Duodenal mucosa (tissue), 2 donors: Measurements from ENCODE around the gene TIMP4.

Source experiments
- H3K27ac ChIP-seq: one replicate; pipeline ENCODE4 v1.7.0; 2013; ENCODE audit warnings: low read depth, low read length
- H3K27me3 ChIP-seq, 2 donors: one replicate each; pipeline ENCODE4 v1.7.0; 2013; ENCODE audit warnings: low read length in 2 of 2, control low read depth in 1 of 2; ENCODE audit not compliant: insufficient read depth in 2 of 2, control insufficient read depth in 1 of 2
- H3K36me3 ChIP-seq, 2 donors: one replicate each; pipeline ENCODE4 v1.7.0; 2013; ENCODE audit warnings: low read length in 2 of 2, control low read depth in 1 of 2; ENCODE audit not compliant: insufficient read depth in 2 of 2, control insufficient read depth in 1 of 2
- H3K4me1 ChIP-seq, 2 donors: one replicate each; pipeline ENCODE4 v1.7.0; 2013; ENCODE audit warnings: low read length in 2 of 2, control low read depth in 1 of 2; ENCODE audit not compliant: insufficient read depth in 2 of 2, control insufficient read depth in 1 of 2
- H3K4me3 ChIP-seq, 2 donors: one replicate each; pipeline ENCODE4 v1.7.0; 2013; ENCODE audit warnings: low read length in 2 of 2, low read depth in 1 of 2
- H3K9ac ChIP-seq, 2 donors: one replicate each; pipeline ENCODE4 v1.7.0; 2013; ENCODE audit warnings: low read length in 2 of 2, low read depth in 1 of 2
- H3K9me3 ChIP-seq, 2 donors: one replicate each; pipeline ENCODE4 v1.7.0; 2013; ENCODE audit warnings: low read length in 2 of 2, control low read depth in 1 of 2; ENCODE audit not compliant: control insufficient read depth in 1 of 2

The TIMP4 gene

DNA sequence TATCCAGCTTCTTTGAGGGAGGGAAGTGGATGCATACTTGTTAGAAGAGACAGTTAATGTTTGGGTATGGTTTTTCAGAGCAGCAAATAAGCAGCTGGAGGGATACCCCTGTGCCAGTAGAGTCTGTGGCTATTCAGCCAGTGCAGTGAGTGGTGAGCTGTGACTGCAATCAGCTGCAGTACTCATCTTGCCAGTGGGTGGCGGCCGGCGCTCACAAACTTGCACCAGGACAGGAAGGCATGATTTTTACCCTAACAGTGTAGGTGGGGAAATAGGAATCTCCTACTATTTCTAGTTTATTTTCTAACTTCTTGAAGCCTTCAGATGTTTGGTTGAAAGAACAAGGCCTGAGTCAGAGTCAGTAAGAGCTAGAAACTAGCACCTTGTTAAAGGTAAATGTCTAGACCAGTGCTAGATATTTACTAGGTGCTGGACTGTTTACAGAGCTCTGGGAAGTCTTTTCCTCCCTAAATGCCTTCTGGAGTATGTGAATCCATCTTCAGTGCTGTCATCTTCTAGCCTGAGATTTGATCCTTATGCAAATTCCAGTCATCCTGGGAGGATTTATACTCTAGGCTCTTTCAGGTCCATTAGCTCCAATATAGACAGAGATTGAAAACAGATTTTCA is 23.6 kb downstream of the TIMP4 start:
- no peaks in the 10 kb centered on the region for H3K9me3 ChIP-seq
- peaks cover 4 to 18% of the 10 kb centered on the region in 2 donors for H3K4me1 ChIP-seq
- H3K4me3 ChIP-seq: no peak overlapping the region
- H3K9ac ChIP-seq: no peak overlapping the region
- no peaks in the 10 kb centered on the region for H3K36me3 ChIP-seq
- no peaks in the 10 kb centered on the region for H3K27me3 ChIP-seq
- no peak overlapping the region for H3K27ac ChIP-seq

GRCh38 chr3:12132881-12133280 is 25.8 kb downstream of the TIMP4 start:
- H3K27me3 ChIP-seq: no peaks in the 10 kb centered on the region
- H3K9me3 ChIP-seq: no peaks in the 10 kb centered on the region
- no peak overlapping the region for H3K27ac ChIP-seq
- peaks cover 0 to 6% of the 10 kb centered on the region in 2 donors for H3K4me1 ChIP-seq
- no peaks in the 10 kb centered on the region for H3K36me3 ChIP-seq
- H3K4me3 ChIP-seq: no peak overlapping the region
- no peak overlapping the region for H3K9ac ChIP-seq

DNA sequence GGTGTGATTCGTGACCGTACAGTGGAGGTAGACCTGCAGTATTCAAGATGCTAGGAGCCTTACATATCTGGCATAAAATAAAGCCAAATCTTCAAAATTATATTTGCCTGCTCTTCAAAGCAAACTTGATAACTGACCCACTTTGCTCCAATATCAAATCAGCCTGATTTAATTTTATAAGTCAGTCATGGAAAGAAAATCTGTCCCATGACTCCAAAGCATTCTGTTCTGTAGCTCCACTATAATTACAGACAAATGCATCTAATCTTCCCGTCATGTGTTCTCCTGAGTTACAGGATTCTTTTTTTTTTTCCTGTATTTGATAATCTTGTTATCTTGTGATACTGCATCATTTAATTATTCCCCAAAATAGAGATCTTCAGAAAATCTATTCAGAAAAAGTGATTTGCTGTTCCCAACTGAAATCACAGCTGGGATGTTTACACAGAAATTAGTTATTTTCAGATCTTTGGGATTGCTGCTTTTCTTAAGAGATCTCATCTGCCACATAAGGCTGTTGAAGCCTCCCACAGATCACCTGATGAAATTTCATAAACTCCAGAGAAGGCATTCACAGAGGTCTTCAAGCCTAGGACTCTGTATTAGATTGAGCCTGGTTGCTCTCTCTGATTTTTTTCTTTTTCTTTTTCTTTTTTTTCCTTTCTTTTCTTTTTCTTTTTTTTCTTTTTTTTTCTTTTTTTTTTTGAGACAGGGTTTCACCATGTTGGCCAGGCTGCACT is 27.2 kb downstream of the TIMP4 start:
- H3K9ac ChIP-seq: no peak overlapping the region
- no peaks in the 10 kb centered on the region for H3K36me3 ChIP-seq
- H3K27ac ChIP-seq: no peak overlapping the region
- peaks cover 0 to 4% of the 10 kb centered on the region in 2 donors for H3K4me1 ChIP-seq
- no peak overlapping the region for H3K4me3 ChIP-seq
- H3K9me3 ChIP-seq: no peaks in the 10 kb centered on the region
- no peaks in the 10 kb centered on the region for H3K27me3 ChIP-seq

DNA sequence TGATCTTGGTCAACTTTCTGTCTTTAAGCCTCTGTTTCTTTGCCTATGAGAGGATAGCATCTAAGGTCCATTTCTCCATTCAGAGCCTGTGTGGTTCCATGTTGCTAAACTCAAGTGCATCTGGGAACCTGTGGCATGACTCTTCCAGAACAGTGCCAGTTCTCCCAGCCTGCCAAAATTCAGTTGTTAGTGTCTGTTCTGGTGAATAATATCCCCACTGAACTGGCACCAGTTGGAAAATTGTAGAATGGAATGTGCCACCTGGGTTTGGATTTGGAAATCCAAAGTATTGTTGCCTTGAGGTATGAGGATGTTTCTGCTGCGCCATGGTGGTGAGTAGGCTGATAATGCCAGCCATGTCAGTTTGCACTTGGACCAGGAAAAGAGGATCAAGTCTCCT is 31.3 kb downstream of the TIMP4 start:
- Histone ChIP-seq H3K9ac (no peak overlapping the region), H3K4me1 (no peaks in the 10 kb centered on the region), H3K36me3 (no peaks in the 10 kb centered on the region), H3K27ac (no peak overlapping the region), H3K9me3 (no peaks in the 10 kb centered on the region), H3K27me3 (no peaks in the 10 kb centered on the region), H3K4me3 (no peak overlapping the region)

DNA sequence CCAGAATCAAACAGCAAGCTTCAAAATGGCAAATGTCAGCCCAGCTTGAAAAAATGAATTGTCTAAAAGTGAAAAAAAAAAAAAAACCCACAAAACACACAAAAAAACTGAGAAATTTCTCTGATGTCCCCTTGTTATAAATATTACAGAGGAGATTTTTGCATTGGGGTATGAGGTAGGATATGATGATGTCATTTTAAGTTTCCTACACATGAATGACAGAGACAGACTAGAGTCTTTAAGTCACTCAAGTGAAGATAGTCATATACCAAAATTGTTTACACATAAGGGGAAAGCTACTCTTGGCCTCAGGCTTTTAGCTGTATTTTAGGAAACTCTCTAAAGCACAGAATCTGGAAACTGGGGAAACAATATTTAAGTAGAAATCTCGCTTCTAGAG is 32.9 kb downstream of the TIMP4 start:
- Histone ChIP-seq H3K4me3 (no peak overlapping the region), H3K27me3 (no peaks in the 10 kb centered on the region), H3K9ac (no peak overlapping the region), H3K36me3 (no peaks in the 10 kb centered on the region), H3K9me3 (no peaks in the 10 kb centered on the region), H3K27ac (no peak overlapping the region), H3K4me1 (no peaks in the 10 kb centered on the region)

- no peaks in the 10 kb centered on the region for H3K27me3 ChIP-seq
- no peaks in the 10 kb centered on the region for H3K36me3 ChIP-seq
- H3K9me3 ChIP-seq: no peaks in the 10 kb centered on the region
- no peaks in the 10 kb centered on the region for H3K4me1 ChIP-seq
- no peak overlapping the region for H3K9ac ChIP-seq
- no peak overlapping the region for H3K4me3 ChIP-seq
- H3K27ac ChIP-seq: no peak overlapping the region
These were observed 37.2 kb downstream of the TIMP4 start for GRCh38 chr3:12121466-12121865.

DNA sequence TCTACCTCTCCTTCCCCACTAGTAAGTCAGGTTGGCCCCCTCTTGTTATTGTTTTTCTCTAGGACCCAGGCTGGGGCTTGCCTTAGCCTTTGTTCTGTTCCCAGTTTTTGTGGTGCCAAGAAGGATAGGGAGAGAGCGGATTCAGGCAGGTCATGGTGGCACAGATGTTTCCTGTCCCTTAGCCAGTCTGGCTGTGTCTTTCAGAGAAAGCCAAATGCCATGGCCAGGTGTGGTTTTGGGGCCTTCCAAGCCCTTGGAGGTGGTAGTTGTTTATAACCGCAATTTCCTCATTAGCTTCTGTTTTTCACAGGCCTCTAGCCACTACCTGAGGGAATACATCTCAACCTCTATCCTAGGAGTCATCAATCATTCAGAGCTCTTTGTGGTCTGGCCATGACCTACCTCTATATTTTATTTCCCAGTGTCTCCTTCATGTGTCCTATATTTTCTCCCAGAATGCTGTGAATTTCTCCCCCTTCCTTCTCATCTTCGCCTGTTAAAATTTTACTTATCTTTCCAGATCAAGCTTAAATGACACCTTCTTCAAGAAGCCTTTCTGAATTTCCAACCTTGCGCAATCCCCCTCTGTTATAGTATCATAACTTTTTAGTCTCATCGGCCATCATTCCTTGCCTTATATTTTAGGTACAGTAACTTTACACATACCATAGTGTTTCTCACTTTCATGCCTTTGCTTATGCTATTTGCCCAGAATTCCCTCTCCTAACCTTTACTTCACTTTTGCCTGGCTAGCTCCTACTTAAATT is 38.2 kb downstream of the TIMP4 start:
- H3K27me3 ChIP-seq: peaks cover 0 to 1% of the 10 kb centered on the region in 2 donors
- no peak overlapping the region for H3K9ac ChIP-seq
- H3K4me3 ChIP-seq: no peak overlapping the region
- no peaks in the 10 kb centered on the region for H3K9me3 ChIP-seq
- H3K27ac ChIP-seq: no peak overlapping the region
- H3K36me3 ChIP-seq: no peaks in the 10 kb centered on the region
- no peaks in the 10 kb centered on the region for H3K4me1 ChIP-seq

GRCh38 chr3:12117473-12117872 is 41.2 kb downstream of the TIMP4 start:
- no peak overlapping the region for H3K9ac ChIP-seq
- H3K27me3 ChIP-seq: peaks cover 0 to 5% of the 10 kb centered on the region in 2 donors
- H3K9me3 ChIP-seq: no peaks in the 10 kb centered on the region
- peaks cover 5% of the 10 kb centered on the region in 2 donors for H3K4me1 ChIP-seq
- H3K36me3 ChIP-seq: no peaks in the 10 kb centered on the region
- no peak overlapping the region for H3K27ac ChIP-seq
- H3K4me3 ChIP-seq: no peak overlapping the region

DNA sequence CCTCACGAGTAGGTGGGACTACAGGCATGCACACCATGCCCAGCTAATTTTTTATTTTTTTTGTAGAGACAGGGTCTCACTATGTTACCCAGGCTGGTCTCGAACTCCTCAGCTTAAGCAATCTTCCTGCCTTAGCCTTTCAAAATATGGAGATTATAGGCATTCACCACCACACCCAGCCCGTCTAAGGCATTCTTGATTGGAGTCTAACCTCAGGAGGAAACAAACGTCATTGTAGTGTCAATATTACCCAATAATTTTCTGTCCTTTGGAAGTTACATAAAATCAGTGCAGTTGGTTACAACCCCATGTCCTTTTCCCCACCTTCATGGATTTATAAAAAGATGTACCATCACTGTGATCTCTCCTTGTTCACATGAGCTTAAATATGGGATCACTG is 41.8 kb downstream of the TIMP4 start:
- Histone ChIP-seq H3K36me3 (no peaks in the 10 kb centered on the region), H3K27ac (no peak overlapping the region), H3K9ac (no peak overlapping the region), H3K4me1 (peaks cover 5 to 9% of the 10 kb centered on the region in 2 donors), H3K27me3 (peaks cover 0 to 5% of the 10 kb centered on the region in 2 donors), H3K4me3 (no peak overlapping the region), H3K9me3 (no peaks in the 10 kb centered on the region)

- Histone ChIP-seq H3K4me1 (peaks cover 5 to 9% of the 10 kb centered on the region in 2 donors), H3K4me3 (no peak overlapping the region), H3K36me3 (no peaks in the 10 kb centered on the region), H3K9ac (no peak overlapping the region), H3K27me3 (peaks cover 0 to 5% of the 10 kb centered on the region in 2 donors), H3K9me3 (no peaks in the 10 kb centered on the region), H3K27ac (no peak overlapping the region)
These were observed 42.9 kb downstream of the TIMP4 start for GRCh38 chr3:12115849-12116248.
